H9 (cell line): Measurements from ENCODE around the gene GPRC5D. TPM values are rescaled to one million over a fixed set of nuclear protein-coding genes. Genes with fewer than 3 reads are reported as not detected.

Source experiments
- DNase-seq: peaks from one replicate; pipeline ENCODE4 v3.0.0-alpha.2; 2017
- H2AFZ ChIP-seq: one replicate; pipeline ENCODE4 v1.6.1; 2013; ENCODE audit warnings: mild to moderate bottlenecking, low read length, control low read depth, moderate library complexity
- H2AK5ac ChIP-seq: 2 replicates; pipeline ENCODE4 v1.6.1; 2013; ENCODE audit warnings: low read length, control low read depth, mixed read lengths; ENCODE audit not compliant: insufficient read length
- H2BK120ac ChIP-seq: one replicate; pipeline ENCODE4 v1.6.1; 2013; ENCODE audit warnings: low read depth, mild to moderate bottlenecking, low read length, control low read depth, inconsistent platforms; ENCODE audit not compliant: poor library complexity, severe bottlenecking
- H2BK12ac ChIP-seq: 2 replicates; pipeline ENCODE4 v1.6.1; 2013; ENCODE audit warnings: low read length, control low read depth, mixed read lengths, low read depth; ENCODE audit not compliant: insufficient read length
- H2BK15ac ChIP-seq: 2 replicates; pipeline ENCODE4 v1.6.1; 2013; ENCODE audit warnings: low read depth, low read length, control low read depth
- H2BK20ac ChIP-seq: one replicate; pipeline ENCODE4 v1.6.1; 2013; ENCODE audit warnings: low read depth, mild to moderate bottlenecking, low read length, control low read depth, inconsistent platforms; ENCODE audit not compliant: poor library complexity, severe bottlenecking
- H2BK5ac ChIP-seq: 2 replicates; pipeline ENCODE4 v1.6.1; 2013; ENCODE audit warnings: low read length, control low read depth, mixed read lengths; ENCODE audit not compliant: insufficient read length
- H3K14ac ChIP-seq: 2 replicates; pipeline ENCODE4 v1.6.1; 2013; ENCODE audit warnings: low read length, control low read depth; ENCODE audit not compliant: insufficient read depth
- H3K18ac ChIP-seq: 2 replicates; pipeline ENCODE4 v1.6.1; 2013; ENCODE audit warnings: low read depth, mild to moderate bottlenecking, mixed read lengths, low read length, control low read depth; ENCODE audit not compliant: insufficient read length
- H3K23ac ChIP-seq: 2 replicates; pipeline ENCODE4 v1.6.1; 2013; ENCODE audit warnings: low read length, control low read depth, mixed read lengths, low read depth; ENCODE audit not compliant: insufficient read length
- H3K23me2 ChIP-seq: 2 replicates; pipeline ENCODE4 v1.6.1; 2013; ENCODE audit warnings: low read depth, mild to moderate bottlenecking, mixed read lengths, low read length, control low read depth; ENCODE audit not compliant: insufficient read length, poor library complexity, severe bottlenecking
- H3K27ac ChIP-seq: 2 replicates; pipeline ENCODE4 v1.5.1; 2013; ENCODE audit warnings: low read length, control low read depth, mixed read lengths, low read depth; ENCODE audit not compliant: insufficient read length
- H3K27me3 ChIP-seq: 2 replicates; pipeline ENCODE4 v1.6.1; 2013; ENCODE audit warnings: low read length, control low read depth, inconsistent platforms; ENCODE audit not compliant: insufficient read depth
- H3K4ac ChIP-seq: 2 replicates; pipeline ENCODE4 v1.6.1; 2013; ENCODE audit warnings: low read depth, mild to moderate bottlenecking, control low read depth, inconsistent platforms, low read length, moderate library complexity
- H3K4me1 ChIP-seq: 2 replicates; pipeline ENCODE4 v1.6.1; 2013; ENCODE audit warnings: low read length, control low read depth, inconsistent platforms; ENCODE audit not compliant: insufficient read depth
- H3K4me2 ChIP-seq: 2 replicates; pipeline ENCODE4 v1.6.1; 2013; ENCODE audit warnings: low read length, control low read depth, mixed read lengths; ENCODE audit not compliant: insufficient read length, insufficient read depth
- H3K56ac ChIP-seq: 2 replicates; pipeline ENCODE4 v1.6.1; 2013; ENCODE audit warnings: low read depth, mild to moderate bottlenecking, mixed read lengths, low read length, control low read depth; ENCODE audit not compliant: insufficient read length
- H3K79me1 ChIP-seq: 2 replicates; pipeline ENCODE4 v1.6.1; 2013; ENCODE audit warnings: low read depth, mild to moderate bottlenecking, moderate library complexity, low read length, control low read depth, inconsistent platforms; ENCODE audit not compliant: insufficient read depth, poor library complexity, severe bottlenecking
- H3K79me2 ChIP-seq: 2 replicates; pipeline ENCODE4 v1.6.1; 2013; ENCODE audit warnings: low read length, control low read depth, inconsistent platforms; ENCODE audit not compliant: insufficient read depth
- H3K9ac ChIP-seq: 2 replicates; pipeline ENCODE4 v1.6.1; 2013; ENCODE audit warnings: low read length, control low read depth, mixed read lengths; ENCODE audit not compliant: insufficient read length; ENCODE audit errors: extremely low read depth
- H3K9me3 ChIP-seq: one replicate; pipeline ENCODE4 v1.6.1; 2013; ENCODE audit warnings: low read depth, low read length, inconsistent platforms; ENCODE audit not compliant: control insufficient read depth
- H3T11ph ChIP-seq: one replicate; pipeline ENCODE4 v1.6.1; 2013; ENCODE audit warnings: mild to moderate bottlenecking, low read length, control low read depth, inconsistent platforms
- H4K20me1 ChIP-seq: one replicate; pipeline ENCODE4 v1.6.1; 2013; ENCODE audit not compliant: control insufficient read depth, insufficient read length, insufficient read depth
- H4K5ac ChIP-seq: 2 replicates; pipeline ENCODE4 v1.6.1; 2013; ENCODE audit warnings: low read depth, mild to moderate bottlenecking, mixed read lengths, low read length, control low read depth; ENCODE audit not compliant: insufficient read length
- H4K8ac ChIP-seq: replicated peaks from 2 replicates; pipeline ENCODE4 v1.6.1; 2013; ENCODE audit warnings: low read length, control low read depth, mixed read lengths, low read depth; ENCODE audit not compliant: insufficient read length
- H4K91ac ChIP-seq: 2 replicates; pipeline ENCODE4 v1.6.1; 2013; ENCODE audit warnings: low read depth, mild to moderate bottlenecking, moderate library complexity, mixed read lengths, low read length, control low read depth; ENCODE audit not compliant: insufficient read length
- H3K27ac Mint-ChIP-seq, 3 experiments: 2 replicates in 2 of 3; 3 replicates in 1 of 3; pipeline ENCODE4 v1.8.0; 2020 to 2021; ENCODE audit warnings: mixed read lengths in 3 of 3, mild to moderate bottlenecking in 1 of 3, moderate library complexity in 1 of 3
- H3K27me3 Mint-ChIP-seq: 2 replicates; pipeline ENCODE4 v1.8.0; 2021; ENCODE audit warnings: low read depth, mild to moderate bottlenecking, moderate library complexity, mixed read lengths
- H3K36me3 Mint-ChIP-seq, 3 experiments: 2 replicates in 2 of 3; 3 replicates in 1 of 3; pipeline ENCODE4 v1.8.0; 2020 to 2021; ENCODE audit warnings: low read depth in 3 of 3, mixed read lengths in 3 of 3; ENCODE audit not compliant: insufficient read depth in 1 of 3
- H3K4me1 Mint-ChIP-seq, 2 experiments: 2 replicates each; pipeline ENCODE4 v1.8.0; 2020; ENCODE audit warnings: mixed read lengths in 2 of 2
- H3K4me3 Mint-ChIP-seq, 2 experiments: 2 replicates in 1 of 2; 3 replicates in 1 of 2; pipeline ENCODE4 v1.8.0; 2020 to 2021; ENCODE audit warnings: mild to moderate bottlenecking in 2 of 2, mixed read lengths in 2 of 2, moderate library complexity in 1 of 2
- H3K9me3 Mint-ChIP-seq, 2 experiments: 2 replicates in 1 of 2; 3 replicates in 1 of 2; pipeline ENCODE4 v1.8.0; 2020; ENCODE audit warnings: mild to moderate bottlenecking in 2 of 2, mixed read lengths in 2 of 2, moderate library complexity in 1 of 2
- WGBS: extraction: QIAGEN DNeasy Blood & Tissue Kit; methylation state at CpG from one replicate; pipeline ENCODE4 v1.1.7; 2013; ENCODE audit warnings: missing lambda C conversion rate, low lambda C conversion rate, mixed read lengths; ENCODE audit not compliant: insufficient read length; ENCODE audit errors: extremely low coverage; 5-methylcytosine and 5-hydroxymethylcytosine counted together
- total RNA-seq: library from RNA; stranded (reverse); gene quantifications from 2 replicates; pipeline ENCODE4 v1.2.1, GENCODE V29; 2021
- TF ChIP-seq, protein P1 (sequence below): fragments of 200-600 bp; sonication (generic); conservative IDR thresholded peaks from 3 replicates; pipeline ENCODE4 v1.8.0; 2021; ENCODE audit warnings: antibody characterized with exemption, mild to moderate bottlenecking

The GPRC5D gene
- total RNA-seq, 1 experiment from 2014 or later, result not detected

DNA sequence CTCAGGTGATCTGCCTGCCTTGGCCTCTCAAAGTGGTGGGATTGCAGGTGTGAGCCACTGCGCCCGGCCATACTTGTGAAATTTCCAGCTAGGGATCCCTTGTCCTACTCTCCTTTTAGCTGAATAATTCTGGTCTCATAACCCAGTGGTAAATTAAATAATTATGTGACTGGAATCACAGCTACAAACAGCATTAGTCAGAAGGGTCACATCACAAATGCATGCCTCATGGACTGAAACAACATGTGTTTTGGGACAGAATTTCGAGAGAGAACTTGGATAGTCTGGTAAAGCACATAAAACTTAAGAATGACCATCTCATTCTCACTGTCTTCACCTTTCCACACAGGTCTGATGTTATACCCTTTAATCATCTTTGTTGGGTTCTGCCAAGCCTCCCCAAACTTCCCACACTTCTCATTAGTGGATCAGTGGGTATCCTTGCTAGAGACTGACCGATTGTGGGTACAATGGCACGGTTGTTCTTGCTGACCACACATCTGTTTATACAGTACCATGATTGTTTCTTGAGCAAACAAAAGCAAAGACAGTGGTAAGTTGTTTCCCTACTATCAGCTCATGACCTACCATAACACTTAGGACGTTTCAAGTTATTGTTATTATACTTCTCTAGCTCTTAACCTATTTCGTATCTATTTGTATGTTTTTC, 5.1 kb downstream of the GPRC5D start:
- Mint-ChIP-seq H3K9me3 (no peaks in the 10 kb centered on the region), H3K36me3 (peaks cover 0 to 10% (median 0%) of the 10 kb centered on the region in 3 experiments; a peak in 2 of 7 replicates), H3K27ac (no peak overlapping the region), H3K4me1 (no peaks in the 10 kb centered on the region), H3K4me3 (no peak overlapping the region), H3K27me3 (peaks cover 2% of the 10 kb centered on the region; the same call in 1 of the 2 replicates)
- TF ChIP-seq, protein P1, sequence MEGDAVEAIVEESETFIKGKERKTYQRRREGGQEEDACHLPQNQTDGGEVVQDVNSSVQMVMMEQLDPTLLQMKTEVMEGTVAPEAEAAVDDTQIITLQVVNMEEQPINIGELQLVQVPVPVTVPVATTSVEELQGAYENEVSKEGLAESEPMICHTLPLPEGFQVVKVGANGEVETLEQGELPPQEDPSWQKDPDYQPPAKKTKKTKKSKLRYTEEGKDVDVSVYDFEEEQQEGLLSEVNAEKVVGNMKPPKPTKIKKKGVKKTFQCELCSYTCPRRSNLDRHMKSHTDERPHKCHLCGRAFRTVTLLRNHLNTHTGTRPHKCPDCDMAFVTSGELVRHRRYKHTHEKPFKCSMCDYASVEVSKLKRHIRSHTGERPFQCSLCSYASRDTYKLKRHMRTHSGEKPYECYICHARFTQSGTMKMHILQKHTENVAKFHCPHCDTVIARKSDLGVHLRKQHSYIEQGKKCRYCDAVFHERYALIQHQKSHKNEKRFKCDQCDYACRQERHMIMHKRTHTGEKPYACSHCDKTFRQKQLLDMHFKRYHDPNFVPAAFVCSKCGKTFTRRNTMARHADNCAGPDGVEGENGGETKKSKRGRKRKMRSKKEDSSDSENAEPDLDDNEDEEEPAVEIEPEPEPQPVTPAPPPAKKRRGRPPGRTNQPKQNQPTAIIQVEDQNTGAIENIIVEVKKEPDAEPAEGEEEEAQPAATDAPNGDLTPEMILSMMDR, result no peak
- H3K56ac ChIP-seq, result no peak overlapping the region
- H3K4me2 ChIP-seq, result no peak overlapping the region
- no peak overlapping the region for H2BK5ac ChIP-seq
- H2BK15ac ChIP-seq, result no peak overlapping the region
- H4K8ac ChIP-seq, result no peak overlapping the region
- no peak overlapping the region for H3T11ph ChIP-seq
- no peak overlapping the region for H4K5ac ChIP-seq
- H3K14ac ChIP-seq, result no peak overlapping the region
- no peaks in the 10 kb centered on the region for H3K79me2 ChIP-seq
- H3K18ac ChIP-seq, result no peak overlapping the region
- no peaks in the 10 kb centered on the region for H3K23me2 ChIP-seq
- no peak overlapping the region for H3K9ac ChIP-seq
- H3K27ac ChIP-seq, result no peak overlapping the region
- no peaks in the 10 kb centered on the region for H3K9me3 ChIP-seq
- no peaks in the 10 kb centered on the region for H4K20me1 ChIP-seq
- no peak overlapping the region for H2BK20ac ChIP-seq
- H3K4me1 ChIP-seq, result no peaks in the 10 kb centered on the region
- H3K4ac ChIP-seq, result no peak overlapping the region
- H3K23ac ChIP-seq, result no peak overlapping the region
- no peaks in the 10 kb centered on the region for H3K79me1 ChIP-seq
- no CpG with 5 or more reads among the region's 7 CpGs for WGBS
- no peak overlapping the region for H2AK5ac ChIP-seq
- H2AFZ ChIP-seq, result no peak overlapping the region
- DNase-seq, result no peak
- H2BK120ac ChIP-seq, result no peak overlapping the region
- H4K91ac ChIP-seq, result no peak overlapping the region
- H3K27me3 ChIP-seq, result no peaks in the 10 kb centered on the region
- no peak overlapping the region for H2BK12ac ChIP-seq
